HCT116 (cell line): ENCODE measurements around the gene MED1. TPM values are rescaled to one million over a fixed set of nuclear protein-coding genes. Genes with fewer than 3 reads are reported as not detected.
A peak's percentile ranks its signal among the peaks of the same experiment; 100 is the strongest.

Experiments
- ATAC-seq: fragments of 200-7000 bp; cut with Tn5 transposase; 2 replicates; pipeline ENCODE4 v1.9.1; 2020; ENCODE audit warnings: mild to moderate bottlenecking, moderate library complexity
- BruUV-seq: library from RNA; stranded (reverse); fragments of 400-500 nt; replicated peaks from 2 replicates; lab custom pipeline; 2021; lab: Mats Ljungman, UMichigan
- CTCF ChIA-PET: fragments of 300-600 bp; sonication (Branson Sonifier 250); formaldehyde crosslinking; loops from one replicate; lab custom pipeline; 2021; ENCODE audit warnings: antibody characterized with exemption; lab: Charles Lee
- POLR2A ChIA-PET: fragments of 300-600, 350-600 bp; sonication (Branson Sonifier 250); formaldehyde crosslinking; loops from one replicate; lab custom pipeline; 2021; ENCODE audit warnings: antibody characterized with exemption; lab: Charles Lee
- RAD21 ChIA-PET, 2 experiments: fragments of 300-600 bp; sonication (Branson Sonifier 250); formaldehyde crosslinking; loops; one replicate each; lab custom pipeline; 2023; ENCODE audit warnings: low total read pairs in 2 of 2; ENCODE audit not compliant: uncharacterized antibody in 2 of 2, unreplicated experiment in 2 of 2, low non-redundant PET in 1 of 2; lab: Charles Lee
- DNase-seq: peaks from one replicate; pipeline ENCODE4 v3.0.0-alpha.2; 2010; ENCODE audit warnings: low read depth, low spot score
- H2AFZ ChIP-seq: fragments of 200-600 bp; shearing (Covaris generic), sonication (generic); 2 replicates; pipeline ENCODE4 v1.6.1; 2017; ENCODE audit warnings: low read depth, mixed run types, mixed read lengths, antibody characterized with exemption, low read length; ENCODE audit not compliant: poor library complexity, severe bottlenecking
- H3K27ac ChIP-seq: 2 replicates; pipeline ENCODE4 v1.5.1; 2012; ENCODE audit warnings: low read depth, low read length
- H3K27me3 ChIP-seq: fragments of 200-600 bp; sonication (generic); 2 replicates; pipeline ENCODE4 v1.6.1; 2016; ENCODE audit warnings: mixed run types, low read length, mixed read lengths; ENCODE audit not compliant: insufficient read depth
- H3K36me3 ChIP-seq, 2 experiments: fragments of 200-500 bp in 1 of 2; fragments of 200-600 bp in 1 of 2; sonication (Bioruptor generic) in 1 of 2; sonication (generic) in 1 of 2; 2 replicates each; pipeline versions ENCODE4 v1.5.1 to v1.6.1; 2014 to 2016; ENCODE audit warnings: low read length in 2 of 2, inconsistent platforms in 1 of 2, mixed read lengths in 1 of 2, mixed run types in 1 of 2; ENCODE audit not compliant: insufficient read depth in 2 of 2, control insufficient read depth in 1 of 2
- H3K4me1 ChIP-seq, 2 experiments: fragments of 200-600 bp in 1 of 2; sonication (generic) in 1 of 2; 2 replicates each; pipeline versions ENCODE4 v1.5.1 to v1.6.1; 2012 to 2017; ENCODE audit warnings: low read length in 2 of 2, inconsistent platforms in 1 of 2, mild to moderate bottlenecking in 1 of 2, mixed read lengths in 1 of 2, mixed run types in 1 of 2, moderate library complexity in 1 of 2; ENCODE audit not compliant: insufficient read depth in 2 of 2, control insufficient read depth in 1 of 2
- H3K4me2 ChIP-seq: fragments of 200-600 bp; sonication (generic); 2 replicates; pipeline ENCODE4 v1.6.1; 2017; ENCODE audit warnings: mixed run types, low read length, mixed read lengths
- H3K4me3 ChIP-seq, 2 experiments: fragments of 200-600 bp in 1 of 2; sonication (generic) in 1 of 2; replicated peaks in 1 of 2; 2 replicates each; pipeline ENCODE4 v1.5.1; 2011 to 2016; ENCODE audit warnings: low read length in 2 of 2, control low read depth in 1 of 2, low read depth in 1 of 2, mild to moderate bottlenecking in 1 of 2, mixed read lengths in 1 of 2, mixed run types in 1 of 2
- H3K79me2 ChIP-seq: fragments of 200-600 bp; sonication (generic); 2 replicates; pipeline ENCODE4 v1.6.1; 2017; ENCODE audit warnings: mild to moderate bottlenecking, mixed run types, low read length, moderate library complexity, mixed read lengths; ENCODE audit not compliant: insufficient read depth
- H3K9ac ChIP-seq: fragments of 200-600 bp; sonication (generic); 2 replicates; pipeline ENCODE4 v1.6.1; 2016; ENCODE audit warnings: low read length, mixed read lengths
- H3K9me2 ChIP-seq: fragments of 200-600 bp; sonication (generic), shearing (Covaris generic); 2 replicates; pipeline ENCODE4 v1.6.1; 2017; ENCODE audit warnings: mixed run types, mild to moderate bottlenecking, moderate library complexity; ENCODE audit not compliant: insufficient read depth
- H3K9me3 ChIP-seq, 2 experiments: fragments of 200-500 bp in 1 of 2; fragments of 200-600 bp in 1 of 2; sonication (Bioruptor generic) in 1 of 2; sonication (generic) in 1 of 2; 2 replicates each; pipeline ENCODE4 v1.6.1; 2014 to 2017; ENCODE audit warnings: low read length in 2 of 2, mixed read lengths in 2 of 2, inconsistent platforms in 1 of 2, low read depth in 1 of 2, mild to moderate bottlenecking in 1 of 2, mixed run types in 1 of 2, moderate library complexity in 1 of 2; ENCODE audit not compliant: control insufficient read depth in 1 of 2, insufficient read depth in 1 of 2
- H4K20me1 ChIP-seq: fragments of 200-600 bp; sonication (generic), shearing (Covaris generic); 2 replicates; pipeline ENCODE4 v1.6.1; 2017; ENCODE audit warnings: mixed run types, mild to moderate bottlenecking, moderate library complexity; ENCODE audit not compliant: insufficient read depth
- ATF3 ChIP-seq: IDR thresholded peaks from 2 replicates; pipeline ENCODE4 v1.6.1; 2012
- CBX3 ChIP-seq: IDR thresholded peaks from 2 replicates; pipeline ENCODE4 v1.6.1; 2012; ENCODE audit warnings: low read depth
- ELF1 ChIP-seq: IDR thresholded peaks from 2 replicates; pipeline ENCODE4 v1.6.1; 2012; ENCODE audit warnings: low read depth, borderline replicate concordance
- EZH2 ChIP-seq: fragments of 200-600 bp; sonication (generic); IDR thresholded peaks from 2 replicates; pipeline ENCODE4 v1.6.1; 2017; ENCODE audit warnings: antibody characterized with exemption, mixed run types
- FOSL1 ChIP-seq: IDR thresholded peaks from 2 replicates; pipeline ENCODE4 v1.6.1; 2012; ENCODE audit warnings: low read depth
- JUND ChIP-seq: IDR thresholded peaks from 2 replicates; pipeline ENCODE4 v1.6.1; 2012
- MAX ChIP-seq: IDR thresholded peaks from 2 replicates; pipeline ENCODE4 v1.6.1; 2012
- POLR2A ChIP-seq: IDR thresholded peaks from 2 replicates; pipeline ENCODE4 v1.7.0; 2011; ENCODE audit warnings: borderline replicate concordance; ENCODE audit not compliant: insufficient read depth, insufficient read length; ENCODE audit errors: extremely low read depth
- POLR2AphosphoS5 ChIP-seq: IDR thresholded peaks from 2 replicates; pipeline ENCODE4 v1.6.1; 2011; ENCODE audit warnings: mild to moderate bottlenecking, low read depth, low read length, moderate library complexity
- RAD21 ChIP-seq: IDR thresholded peaks from 2 replicates; pipeline ENCODE4 v1.6.1; 2012; ENCODE audit warnings: low read depth, mild to moderate bottlenecking
- REST ChIP-seq: IDR thresholded peaks from 2 replicates; pipeline ENCODE4 v1.6.1; 2012; ENCODE audit warnings: low read depth
- SIN3A ChIP-seq: IDR thresholded peaks from 2 replicates; pipeline ENCODE4 v1.6.1; 2012; ENCODE audit warnings: low read depth
- SP1 ChIP-seq: IDR thresholded peaks from 2 replicates; pipeline ENCODE4 v1.6.1; 2012; ENCODE audit warnings: low read depth
- SRF ChIP-seq: IDR thresholded peaks from 2 replicates; pipeline ENCODE4 v1.6.1; 2012; ENCODE audit warnings: low read depth
- TCF7L2 ChIP-seq: IDR thresholded peaks from 2 replicates; pipeline ENCODE4 v1.7.0; 2011; ENCODE audit warnings: borderline replicate concordance, inconsistent platforms; ENCODE audit not compliant: insufficient read depth, insufficient read length; ENCODE audit errors: extremely low read depth
- YY1 ChIP-seq: IDR thresholded peaks from 2 replicates; pipeline ENCODE4 v1.6.1; 2011; ENCODE audit warnings: low read length, low read depth, moderate library complexity, mild to moderate bottlenecking; ENCODE audit not compliant: insufficient replicate concordance; ENCODE audit errors: extremely low read depth
- ZNF274 ChIP-seq: fragments of 200-500 bp; sonication (Bioruptor generic); IDR thresholded peaks from 2 replicates; pipeline ENCODE4 v1.6.1; 2014; ENCODE audit warnings: mild to moderate bottlenecking, low read depth, low read length, inconsistent platforms
- intact Hi-C: fragments of 100-400 bp; cut with micrococcal nuclease; formaldehyde crosslinking; loops from 2 replicates; pipeline ENCODE4 v1.10.0; 2022
- total RNA-seq: library from RNA; stranded (reverse); gene quantifications from one replicate; pipeline ENCODE4 v1.2.1, GENCODE V29; 2021; ENCODE audit not compliant: unreplicated experiment

The MED1 gene
- total RNA-seq, 1 experiment from 2014 or later = 55.7 TPM

GRCh38 chr17:39450051-39450450 is 1.0 kb downstream of the MED1 start:
- no peaks in the 10 kb centered on the region for H3K9me2 ChIP-seq
- no peak for DNase-seq

GRCh38 chr17:39447561-39447960 is 3.5 kb downstream of the MED1 start:
- BruUV-seq = no TSS peak
- RAD21 ChIA-PET = no interaction called here
- CTCF ChIA-PET = no interaction called here
- H2AFZ ChIP-seq = no peak overlapping the region
- no peak overlapping the region for H3K4me3 ChIP-seq
- no peaks in the 10 kb centered on the region for H3K9me2 ChIP-seq
- peaks cover 66% of the 10 kb centered on the region for H3K79me2 ChIP-seq
- no peaks in the 10 kb centered on the region for H3K9me3 ChIP-seq
- no peaks in the 10 kb centered on the region for H3K27me3 ChIP-seq
- no peaks in the 10 kb centered on the region; the same call in 1 of the 2 replicates for H4K20me1 ChIP-seq
- ATAC-seq (no peak), DNase-seq (no peak)
- no peak overlapping the region for H3K27ac ChIP-seq
- POLR2A ChIA-PET = interaction anchor here (0.7 kb wide), 1 partner anchor 13 kb away, joined by 3 read pairs; the partner anchor contains the start of gene CDK12
- no peak overlapping the region for H3K4me2 ChIP-seq
- H3K36me3 ChIP-seq = peaks cover 17 to 33% of the 10 kb centered on the region in 2 experiments
- intact Hi-C loops = no loop called here
- H3K4me1 ChIP-seq = peaks cover 2 to 19% of the 10 kb centered on the region in 2 experiments; a peak in 3 of 4 replicates
- no peak overlapping the region for H3K9ac ChIP-seq
- TF ChIP-seq EZH2 (no peak), ELF1 (no peak), SRF (no peak), ATF3 (no peak), CBX3 (no peak), SIN3A (no peak), YY1 (no peak), REST (no peak), POLR2AphosphoS5 (no peak), JUND (no peak), ZNF274 (no peak), POLR2A (no peak), RAD21 (no peak), SP1 (no peak), TCF7L2 (no peak), MAX (no peak)

More at GRCh38 chr17:39450051-39450450, 1.0 kb downstream of the MED1 start:
- H3K9ac ChIP-seq = peak overlapping the region; percentile 98
- H3K79me2 ChIP-seq = peaks cover 57% of the 10 kb centered on the region
- ChIA-PET POLR2A (interaction anchor here (3.4 kb wide), 1 partner anchor 11 kb away, joined by 24 read pairs; the partner anchor contains the start of gene CDK12), CTCF (no interaction called here), RAD21 (interaction anchor here in 1 of 2 experiments (0.6 kb wide), 1 partner anchor 23 kb away, joined by 3 read pairs; no protein-coding TSS in a partner anchor)
- H3K27me3 ChIP-seq = no peaks in the 10 kb centered on the region
- no peak for ATAC-seq
- peak overlapping the region; percentile 99 for H3K4me2 ChIP-seq
- no TSS peak for BruUV-seq
- peaks cover 12 to 20% of the 10 kb centered on the region in 2 experiments; a peak in 3 of 4 replicates for H3K36me3 ChIP-seq
- H3K27ac ChIP-seq = peak overlapping the region; percentile 64
- H4K20me1 ChIP-seq = no peaks in the 10 kb centered on the region; the same call in 1 of the 2 replicates
- peaks cover 2 to 19% of the 10 kb centered on the region in 2 experiments; a peak in 3 of 4 replicates for H3K4me1 ChIP-seq
- TF ChIP-seq FOSL1 = 0 out of 2 replicates have a peak, but pooled peaks have one; percentile 16
- TF ChIP-seq SIN3A = no peak
- TF ChIP-seq, all 23 proteins: peak for 1
- no peaks in the 10 kb centered on the region for H3K9me3 ChIP-seq
- peak overlapping the region; percentile 76 to 99 for H3K4me3 ChIP-seq
- H2AFZ ChIP-seq = no peak overlapping the region
- intact Hi-C loops = no loop called here
